HG02798 (cell line): ENCODE data around the gene BCOR.

Experiments
- ATAC-seq: cut with Tn5 transposase; IDR thresholded peaks from one replicate; pipeline ENCODE4 v1.9.1; 2021; ENCODE audit warnings: mild to moderate bottlenecking; ENCODE audit not compliant: unreplicated experiment, poor library complexity

The BCOR gene

GRCh38 chrX:40073439-40074054 lies 24.2 kb downstream of the BCOR start:
- ATAC-seq: no peak

GRCh38 chrX:40072246-40072645 lies 25.5 kb downstream of the BCOR start:
- ATAC-seq: no peak

- no peak for ATAC-seq
Observed at GRCh38 chrX:40068048-40068447, 29.7 kb downstream of the BCOR start.

GRCh38 chrX:40066700-40067099 lies 31.1 kb downstream of the BCOR start:
- no peak for ATAC-seq

- ATAC-seq: no peak
Observed at GRCh38 chrX:40065296-40066046, 32.3 kb downstream of the BCOR start.

GRCh38 chrX:40064055-40064597 lies 33.6 kb downstream of the BCOR start:
- no peak for ATAC-seq

GRCh38 chrX:40063555-40063954 lies 34.2 kb downstream of the BCOR start:
- no peak for ATAC-seq

- ATAC-seq: no peak
Observed at GRCh38 chrX:40062525-40063155, 35.1 kb downstream of the BCOR start.

- no peak for ATAC-seq
Observed at GRCh38 chrX:40061871-40062524, 35.8 kb downstream of the BCOR start.

- no peak for ATAC-seq
Observed at GRCh38 chrX:40061005-40061404, 36.8 kb downstream of the BCOR start.

- ATAC-seq: no peak
Observed at GRCh38 chrX:40060356-40060845, 37.4 kb downstream of the BCOR start.

- ATAC-seq: no peak
Observed at GRCh38 chrX:40058719-40059118, 39.0 kb downstream of the BCOR start.

- ATAC-seq: no peak
Observed at GRCh38 chrX:40057405-40057804, 40.4 kb downstream of the BCOR start.

GRCh38 chrX:40056420-40056819 lies 41.3 kb downstream of the BCOR start:
- no peak for ATAC-seq

GRCh38 chrX:40055495-40055894 lies 42.3 kb downstream of the BCOR start:
- ATAC-seq: no peak

GRCh38 chrX:40054793-40055192 lies 43.0 kb downstream of the BCOR start:
- ATAC-seq: no peak

- no peak for ATAC-seq
Observed at GRCh38 chrX:40050532-40050931, 47.2 kb downstream of the BCOR start.

- no peak for ATAC-seq
Observed at GRCh38 chrX:40049084-40049641, 48.6 kb downstream of the BCOR start.

GRCh38 chrX:40047485-40047884 lies 50.3 kb downstream of the BCOR start:
- no peak for ATAC-seq

GRCh38 chrX:40043895-40044294 lies 53.9 kb downstream of the BCOR start:
- ATAC-seq: no peak
